ELR (cell line): ENCODE data around the gene SCART1.
"Not testable (repeated sequence)": the region's sequence is repeated elsewhere in the genome, so short reads cannot be mapped to it uniquely, and the experiment has no call there.

Experiments used
- DNase-seq: peaks from one replicate; pipeline ENCODE4 v3.0.0-alpha.2; 2015; ENCODE audit warnings: low read depth

The SCART1 gene

GRCh38 chr10:133474027-133474426 lies 20.3 kb downstream of the SCART1 start:
- DNase-seq = no peak

- no peak for DNase-seq
Observed at GRCh38 chr10:133474665-133475424, 21.1 kb downstream of the SCART1 start.

GRCh38 chr10:133475425-133475734 lies 21.6 kb downstream of the SCART1 start:
- no peak for DNase-seq

GRCh38 chr10:133475821-133476640 lies 22.3 kb downstream of the SCART1 start:
- DNase-seq = no peak

- no peak for DNase-seq
Observed at GRCh38 chr10:133476641-133476990, 22.9 kb downstream of the SCART1 start.

GRCh38 chr10:133481086-133481643 lies 27.4 kb downstream of the SCART1 start:
- DNase-seq = no peak

- no peak for DNase-seq
Observed at GRCh38 chr10:133481657-133482056, 27.9 kb downstream of the SCART1 start.

GRCh38 chr10:133484818-133485217 lies 31.1 kb downstream of the SCART1 start:
- no peak for DNase-seq

- no peak for DNase-seq
Observed at GRCh38 chr10:133487085-133487484, 33.3 kb downstream of the SCART1 start.

GRCh38 chr10:133488354-133488753 lies 34.6 kb downstream of the SCART1 start:
- no peak for DNase-seq

GRCh38 chr10:133489816-133490588 lies 36.3 kb downstream of the SCART1 start:
- no peak for DNase-seq

- not testable (repeated sequence) for DNase-seq
Observed at GRCh38 chr10:133493562-133493961, 39.8 kb downstream of the SCART1 start.

GRCh38 chr10:133497363-133497762 lies 43.6 kb downstream of the SCART1 start:
- DNase-seq = peak; percentile 13

GRCh38 chr10:133499176-133499575 lies 45.4 kb downstream of the SCART1 start:
- not testable (repeated sequence) for DNase-seq

GRCh38 chr10:133500897-133501296 lies 47.2 kb downstream of the SCART1 start:
- DNase-seq = not testable (repeated sequence)

- DNase-seq = no peak
Observed at GRCh38 chr10:133509700-133510099, 56.0 kb downstream of the SCART1 start.

- DNase-seq = no peak
Observed at GRCh38 chr10:133511408-133511807, 57.7 kb downstream of the SCART1 start.

- no peak for DNase-seq
Observed at GRCh38 chr10:133511907-133512528, 58.3 kb downstream of the SCART1 start.

GRCh38 chr10:133515471-133515870 lies 61.7 kb downstream of the SCART1 start:
- DNase-seq = no peak

- no peak for DNase-seq
Observed at GRCh38 chr10:133516057-133516456, 62.3 kb downstream of the SCART1 start.

GRCh38 chr10:133518517-133518916 lies 64.8 kb downstream of the SCART1 start:
- DNase-seq = not testable (repeated sequence)
